ENCODE results near the gene PLXNA3.

PLXNA3 gene

GRCh38 chrX:154516656-154517100 lies 58.6 kb downstream of the PLXNA3 start:
- H3K27me3 Mint-ChIP-seq, result no peaks in the 10 kb centered on the region
- peaks cover 11 to 17% of the 10 kb centered on the region in 2 donors for H3K4me1 Mint-ChIP-seq
- peak overlapping the region; percentile 83 to 95 for H3K4me3 Mint-ChIP-seq
- no peak for DNase-seq
- peak in 1 of 2 donors; percentile 6 for ATAC-seq (replicated peaks)
- H3K27ac Mint-ChIP-seq, result peak overlapping the region; percentile 88
- H3K9me3 Mint-ChIP-seq, result no peaks in the 10 kb centered on the region
- peaks cover 2 to 12% of the 10 kb centered on the region in 2 donors for H3K36me3 Mint-ChIP-seq

- no peaks in the 10 kb centered on the region for H3K27me3 Mint-ChIP-seq
- no peak overlapping the region for H3K27ac Mint-ChIP-seq
- no peak for ATAC-seq (replicated peaks)
- DNase-seq, result no peak
- no peaks in the 10 kb centered on the region for H3K9me3 Mint-ChIP-seq
- H3K4me3 Mint-ChIP-seq, result peak overlapping the region in 1 of 2 donors; percentile 54
- peaks cover 11 to 16% of the 10 kb centered on the region in 2 donors for H3K4me1 Mint-ChIP-seq
- H3K36me3 Mint-ChIP-seq, result peaks cover 2 to 12% of the 10 kb centered on the region in 2 donors
These were observed 59.2 kb downstream of the PLXNA3 start for GRCh38 chrX:154517101-154517781.

- Mint-ChIP-seq H3K27me3 (no peaks in the 10 kb centered on the region), H3K4me1 (peaks cover 4 to 7% of the 10 kb centered on the region in 2 donors), H3K36me3 (peaks cover 0 to 5% of the 10 kb centered on the region in 2 donors), H3K4me3 (no peak overlapping the region), H3K9me3 (no peaks in the 10 kb centered on the region), H3K27ac (no peak overlapping the region)
- DNase-seq (no peak), ATAC-seq (replicated peaks) (no peak)
These were observed 61.3 kb downstream of the PLXNA3 start for GRCh38 chrX:154519389-154519788.

GRCh38 chrX:154525606-154526490 lies 67.8 kb downstream of the PLXNA3 start:
- Mint-ChIP-seq H3K4me1 (peaks cover 6 to 10% of the 10 kb centered on the region in 2 donors), H3K9me3 (no peaks in the 10 kb centered on the region), H3K4me3 (no peak overlapping the region), H3K36me3 (peaks cover 6 to 9% of the 10 kb centered on the region in 2 donors), H3K27ac (peak overlapping the region; percentile 56), H3K27me3 (no peaks in the 10 kb centered on the region)
- ATAC-seq (replicated peaks) (no peak), DNase-seq (no peak)

- Mint-ChIP-seq H3K27ac (peak overlapping the region; percentile 75), H3K4me1 (peaks cover 6 to 10% of the 10 kb centered on the region in 2 donors), H3K9me3 (no peaks in the 10 kb centered on the region), H3K27me3 (no peaks in the 10 kb centered on the region), H3K36me3 (peaks cover 12 to 14% of the 10 kb centered on the region in 2 donors), H3K4me3 (peak overlapping the region; percentile 67 to 75)
- DNase-seq (no peak), ATAC-seq (replicated peaks) (peak; percentile 86 to 92)
These were observed 69.0 kb downstream of the PLXNA3 start for GRCh38 chrX:154526901-154527675.
